CD4-positive, alpha-beta T cell treated with Interleukin-2 at 100 ng/mL for 4 hours (primary cell): ENCODE data around the gene RAN.
"Not testable (repeated sequence)": the region's sequence is repeated elsewhere in the genome, so short reads cannot be mapped to it uniquely, and the experiment has no call there.

Experiments
- DNase-seq: peaks from one replicate; pipeline ENCODE4 v3.0.0-alpha.2; 2020; ENCODE audit warnings: low spot score

RAN gene

DNA sequence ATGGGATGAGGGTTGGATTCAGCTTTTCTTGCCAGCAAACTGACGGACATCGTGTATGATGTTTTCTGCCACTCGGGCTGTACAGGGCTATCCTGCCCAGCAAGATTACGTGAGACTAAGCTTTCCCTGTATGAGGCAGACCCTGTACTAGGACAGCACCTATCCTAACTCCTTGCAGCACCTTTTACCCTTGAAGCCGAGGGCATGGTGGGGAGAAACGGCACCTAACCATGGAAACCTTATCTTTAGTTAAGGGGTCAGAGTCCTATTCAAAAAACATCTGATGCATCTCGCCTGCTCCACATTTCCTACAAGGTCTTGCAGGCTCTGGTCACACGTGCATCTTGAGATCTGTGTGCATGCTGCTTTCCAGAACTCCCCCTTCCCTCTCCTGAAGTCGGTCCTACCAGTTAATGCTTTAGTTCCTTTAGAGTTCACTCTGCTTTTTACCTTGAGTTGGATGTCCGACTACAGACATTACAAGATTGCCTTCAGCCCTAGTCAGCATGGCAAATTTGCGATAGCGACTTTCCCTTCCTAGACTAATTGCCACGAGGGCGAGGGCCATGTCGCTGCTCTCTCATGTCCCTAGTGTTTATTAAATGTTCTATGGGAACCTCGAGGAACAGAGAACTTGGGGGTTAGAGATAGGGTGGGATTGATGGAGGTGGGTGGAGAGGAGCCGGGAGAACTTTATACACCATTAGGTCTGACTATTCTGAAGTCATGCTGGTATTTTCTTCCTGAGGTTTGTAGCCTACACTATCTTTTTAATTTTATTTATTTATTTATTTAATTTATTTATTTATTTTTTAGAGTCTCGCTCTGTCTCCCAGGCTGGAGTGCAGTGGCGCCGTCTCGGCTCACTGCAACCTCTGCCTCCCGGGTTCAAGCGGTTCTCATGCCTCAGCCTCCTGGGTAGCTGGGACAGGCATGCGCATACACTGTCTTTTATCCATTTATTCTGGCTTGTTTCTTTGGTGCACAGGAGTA is 6.6 kb downstream of the RAN start:
- no peak for DNase-seq

DNA sequence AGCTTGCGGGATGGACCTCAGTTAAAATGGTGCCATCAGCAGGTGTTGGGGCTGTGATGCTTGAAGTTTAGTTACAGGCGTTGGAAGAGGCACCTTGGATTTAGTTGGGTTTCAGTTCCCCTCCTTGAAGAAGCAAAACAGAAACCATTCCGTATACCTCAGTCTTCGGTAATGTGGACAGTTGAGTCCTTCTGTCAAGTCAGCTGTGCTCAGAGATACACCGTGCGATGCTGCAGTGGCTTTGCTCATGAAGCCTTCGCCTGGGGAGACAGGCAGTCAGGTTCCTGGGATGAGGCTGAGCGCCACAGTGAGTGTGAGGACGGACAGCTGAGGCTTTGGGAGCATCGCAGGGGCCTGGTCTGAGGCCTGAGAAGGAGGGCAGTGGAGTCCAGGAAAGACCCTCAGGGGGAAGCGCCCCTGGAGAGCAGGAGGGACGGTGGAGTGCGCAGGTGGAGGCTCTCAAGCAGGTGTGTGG is 7.4 kb downstream of the RAN start:
- DNase-seq: no peak

DNA sequence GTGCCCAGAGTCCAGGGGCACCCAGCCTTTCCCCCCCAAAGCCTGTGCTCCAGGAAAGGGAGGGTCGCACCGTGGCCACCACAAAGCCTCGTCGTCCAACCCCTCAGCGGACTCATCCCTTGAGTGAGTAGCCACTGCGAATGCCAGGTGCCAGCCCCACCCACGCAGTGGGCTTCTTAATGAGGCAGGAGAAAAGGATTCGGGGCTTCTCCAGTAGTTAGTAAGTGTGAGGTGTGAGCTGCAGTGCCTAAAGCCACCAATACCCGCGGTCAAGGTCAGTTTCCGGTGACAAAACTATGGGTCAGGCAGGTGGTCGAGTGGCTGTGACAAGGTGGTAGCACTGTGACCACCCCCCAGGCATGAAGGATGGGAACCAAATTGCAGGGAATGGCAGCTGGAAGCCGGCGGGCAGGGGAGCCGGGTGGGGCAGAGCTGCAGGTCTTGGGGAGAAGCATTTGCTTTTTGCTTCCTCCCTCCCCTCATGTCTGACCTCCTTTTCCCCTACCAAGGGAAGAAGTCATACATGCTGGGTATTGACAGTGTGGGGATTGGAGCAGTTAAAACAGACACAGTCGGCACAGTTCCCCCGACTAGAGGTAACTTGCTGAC is 8.0 kb downstream of the RAN start:
- DNase-seq: no peak

DNA sequence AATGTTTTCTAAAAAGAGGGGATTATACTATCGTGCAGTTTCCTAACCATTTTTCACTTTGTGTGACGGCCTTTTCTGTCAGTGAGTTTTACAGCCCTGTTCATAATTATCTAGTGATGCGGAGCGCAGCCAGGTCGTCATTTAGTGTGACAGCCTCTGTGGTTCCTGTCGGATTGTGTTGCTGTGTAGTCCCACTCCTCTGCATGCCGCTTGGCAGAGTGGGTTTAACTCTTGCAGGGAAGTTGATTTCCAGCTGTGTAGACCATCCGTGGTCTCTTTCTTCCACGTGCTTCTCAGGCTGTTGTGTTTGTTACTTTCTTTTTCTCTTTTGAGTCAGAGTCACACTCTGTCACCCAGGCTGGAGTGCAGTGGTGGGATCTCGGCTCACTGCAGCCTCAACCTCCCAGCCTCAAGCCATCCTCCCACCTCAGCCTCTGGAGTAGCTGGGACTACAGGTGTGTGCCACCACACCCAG is 8.6 kb downstream of the RAN start:
- no peak for DNase-seq

DNA sequence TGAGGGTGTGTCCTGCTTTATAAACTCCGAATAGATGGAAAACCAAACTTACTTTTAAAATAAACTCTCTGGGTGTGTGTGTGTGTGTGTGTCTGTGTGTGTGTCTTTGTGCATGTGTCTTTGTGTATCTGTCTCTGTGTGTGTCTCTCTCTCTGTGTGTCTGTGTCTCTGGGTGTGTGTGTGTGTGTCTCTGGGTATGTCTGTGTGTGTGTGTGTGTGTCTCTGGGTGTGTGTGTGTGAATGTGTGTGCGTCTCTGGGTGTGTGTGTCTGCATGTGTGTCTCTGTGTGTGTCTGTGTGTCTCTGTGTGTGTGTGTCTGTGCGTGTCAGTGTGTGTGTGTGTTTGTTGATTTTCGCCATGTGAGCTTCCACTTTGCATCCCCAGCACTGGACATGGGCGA is 9.2 kb downstream of the RAN start:
- no peak for DNase-seq

DNA sequence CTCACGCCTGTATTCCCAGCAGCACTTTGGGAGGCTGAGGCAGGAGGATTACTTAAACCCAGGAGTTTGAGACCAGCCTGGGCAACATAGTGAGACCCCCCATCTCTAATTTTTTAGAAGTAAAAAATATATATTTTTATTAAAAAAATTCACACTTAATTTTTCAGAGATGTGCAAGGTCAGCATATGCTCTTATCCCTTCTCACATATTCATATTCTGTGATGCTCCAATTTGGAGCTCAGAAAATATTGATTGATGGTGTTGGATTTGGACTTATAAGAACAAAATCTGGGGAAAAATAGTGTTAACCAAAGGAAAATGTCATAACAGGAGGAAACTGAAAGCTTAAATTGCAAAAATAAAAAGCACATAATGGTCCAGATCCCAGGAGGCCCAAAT is 9.7 kb downstream of the RAN start:
- DNase-seq: no peak

DNA sequence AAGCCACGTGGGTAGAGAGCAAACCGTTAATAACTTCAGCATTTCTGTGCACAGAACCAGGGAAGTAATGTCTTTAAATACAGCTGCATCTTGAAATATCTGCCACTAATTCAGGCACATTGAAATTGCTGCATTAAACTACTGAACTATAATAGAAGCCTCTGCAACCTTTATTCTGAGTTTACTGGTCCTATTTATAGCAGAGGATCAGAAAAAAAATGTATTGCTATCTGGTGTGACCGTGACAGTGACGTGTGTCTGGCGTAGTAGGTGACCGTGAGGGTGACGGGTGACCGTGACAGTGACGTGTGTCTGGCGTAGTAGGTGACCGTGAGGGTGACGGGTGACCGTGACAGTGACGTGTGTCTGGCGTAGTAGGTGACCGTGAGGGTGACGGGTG is 15.3 kb downstream of the RAN start:
- DNase-seq: not testable (repeated sequence)

DNA sequence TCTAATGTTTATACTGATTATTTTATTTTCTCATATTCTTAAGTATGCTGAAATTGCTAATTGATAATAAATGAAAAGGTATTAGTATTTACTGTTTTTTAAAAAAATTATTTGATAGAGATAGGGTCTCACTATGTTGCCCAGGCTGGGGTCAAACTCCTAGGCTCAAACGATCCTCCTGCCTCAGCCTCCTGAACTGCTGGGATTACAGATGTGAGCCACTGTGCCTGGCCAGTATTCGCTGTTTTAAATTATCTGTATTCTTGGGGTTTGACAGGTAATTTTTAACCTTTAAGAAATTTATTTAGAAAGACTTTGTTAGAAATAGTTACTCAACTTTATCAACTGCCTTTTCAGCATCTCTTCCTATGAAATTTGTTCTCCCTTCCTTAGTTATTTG is 32.2 kb downstream of the RAN start:
- no peak for DNase-seq

DNA sequence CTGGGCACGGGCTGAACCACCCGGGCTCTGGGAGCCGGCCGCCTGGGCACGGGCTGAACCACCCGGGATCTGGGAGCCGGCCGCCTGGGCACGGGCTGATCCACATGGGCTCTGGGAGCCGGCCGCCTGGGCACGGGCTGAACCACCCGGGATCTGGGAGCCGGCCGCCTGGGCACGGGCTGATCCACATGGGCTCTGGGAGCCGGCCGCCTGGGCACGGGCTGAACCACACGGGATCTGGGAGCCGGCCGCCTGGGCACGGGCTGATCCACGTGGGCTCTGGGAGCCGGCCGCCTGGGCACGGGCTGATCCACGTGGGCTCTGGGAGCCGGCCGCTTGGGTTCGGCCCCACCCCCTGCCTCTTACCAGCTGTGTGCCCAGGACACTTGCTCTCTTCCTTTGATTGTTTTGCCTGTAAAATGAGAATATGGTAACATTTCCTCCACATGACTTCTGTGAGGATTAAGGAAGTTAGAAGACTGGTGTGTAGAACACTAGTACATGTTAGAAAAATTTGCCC is 33.1 kb downstream of the RAN start:
- not testable (repeated sequence) for DNase-seq

DNA sequence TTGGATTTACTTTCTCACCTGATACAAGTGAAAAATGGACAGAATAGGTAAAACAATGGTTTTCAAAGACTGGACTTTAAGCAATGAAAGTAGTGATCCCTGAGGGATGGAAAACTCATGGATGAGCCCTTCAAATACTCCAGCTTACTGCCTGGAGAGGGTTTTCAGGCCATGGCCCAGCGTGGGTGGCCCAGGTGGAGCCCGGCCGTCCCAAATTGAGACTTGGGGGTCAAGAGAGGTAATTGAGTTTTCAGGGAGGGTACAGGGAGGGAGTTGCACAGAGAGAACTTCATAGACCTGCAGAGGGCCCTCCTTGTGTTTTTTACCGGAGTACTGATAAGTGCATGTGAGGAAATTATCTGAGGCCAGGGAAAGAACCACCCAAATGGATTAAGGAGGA is 37.2 kb downstream of the RAN start:
- no peak for DNase-seq

DNA sequence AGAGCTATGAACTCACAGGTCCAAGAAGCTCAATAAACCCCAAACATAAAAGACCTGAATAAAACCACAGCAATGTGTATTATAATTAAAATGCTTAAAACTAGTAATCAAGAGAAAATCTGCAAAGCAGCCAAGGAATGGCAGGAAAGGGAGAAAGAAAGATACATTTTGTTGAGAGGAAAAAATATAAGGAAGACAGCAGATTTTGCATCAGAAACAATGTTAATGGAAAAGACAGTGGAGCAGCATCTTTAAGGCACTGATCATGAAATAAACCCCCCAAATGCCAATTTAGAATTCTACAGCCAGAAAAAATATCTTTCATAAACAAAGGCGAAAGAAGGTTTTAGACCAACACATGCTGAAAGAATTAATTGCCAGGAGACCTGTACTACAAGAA is 39.3 kb downstream of the RAN start:
- DNase-seq: no peak

DNA sequence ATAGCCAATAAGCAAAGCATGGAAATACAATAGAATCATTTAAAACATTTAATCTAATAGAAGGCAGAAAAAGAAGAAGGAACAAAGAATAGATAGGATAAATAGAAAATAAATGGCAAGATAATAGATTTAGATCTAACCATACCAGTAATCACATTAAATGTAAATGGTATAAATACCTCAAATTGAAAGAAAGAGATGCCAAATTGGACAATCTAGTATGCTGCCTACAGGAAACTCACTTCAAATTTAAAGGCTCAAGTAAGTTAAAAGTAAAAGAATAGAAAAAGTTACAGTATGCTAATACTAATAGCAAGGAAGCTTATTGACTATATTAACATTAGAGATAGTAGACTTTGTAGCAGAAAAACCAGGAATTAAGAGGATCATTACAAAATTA is 40.1 kb downstream of the RAN start:
- no peak for DNase-seq

DNA sequence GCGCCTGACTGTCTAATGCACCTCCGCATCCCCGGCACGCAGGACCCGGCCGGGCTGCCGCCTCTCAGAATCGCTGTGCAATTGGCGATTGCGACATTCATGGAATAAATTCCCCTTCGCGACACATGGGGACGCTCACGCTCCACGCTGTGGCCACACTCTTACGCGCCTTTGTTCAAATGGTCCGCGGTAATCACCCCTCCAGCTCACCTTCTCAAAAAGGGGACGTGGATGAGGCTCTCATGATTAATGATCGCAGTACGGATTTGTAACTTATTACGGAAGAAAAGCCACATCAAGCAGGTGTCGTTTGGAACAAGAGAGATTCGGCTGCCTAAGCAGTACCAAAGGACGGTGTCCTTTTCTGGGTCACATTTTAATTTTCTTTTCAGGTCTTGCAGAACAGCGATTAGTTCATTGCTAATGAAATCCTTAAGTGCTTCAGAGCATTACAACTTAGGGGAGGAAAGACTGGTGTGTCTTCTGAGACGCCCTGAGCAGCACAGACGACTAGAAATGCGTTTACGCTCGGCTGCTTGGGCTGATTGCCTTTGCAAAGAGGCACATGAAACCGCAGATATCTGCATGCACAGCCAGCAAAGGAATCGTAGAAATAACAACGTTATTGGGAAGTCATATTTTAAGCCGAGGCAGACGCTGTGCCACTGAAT is 44.5 kb downstream of the RAN start:
- DNase-seq: no peak

DNA sequence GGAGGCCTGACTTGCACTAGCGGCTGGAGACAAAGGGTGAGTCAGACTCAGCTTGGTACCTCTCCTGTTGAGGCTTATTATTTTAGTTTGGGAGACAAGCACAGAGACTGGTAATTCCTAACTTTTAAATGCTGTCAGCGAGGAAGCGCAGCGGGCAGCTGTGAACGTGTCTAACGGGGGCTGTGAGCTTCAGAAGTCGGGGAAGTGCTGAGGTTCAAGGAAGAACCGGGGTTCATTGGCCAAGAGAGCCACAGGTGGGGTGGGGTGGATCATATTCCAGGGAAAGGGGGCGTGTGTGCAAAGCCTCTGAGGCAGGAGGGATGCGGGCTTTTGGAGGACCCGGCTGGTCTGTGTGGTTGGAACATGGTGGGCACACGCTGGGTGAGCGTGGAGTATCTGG is 45.7 kb downstream of the RAN start:
- no peak for DNase-seq

DNA sequence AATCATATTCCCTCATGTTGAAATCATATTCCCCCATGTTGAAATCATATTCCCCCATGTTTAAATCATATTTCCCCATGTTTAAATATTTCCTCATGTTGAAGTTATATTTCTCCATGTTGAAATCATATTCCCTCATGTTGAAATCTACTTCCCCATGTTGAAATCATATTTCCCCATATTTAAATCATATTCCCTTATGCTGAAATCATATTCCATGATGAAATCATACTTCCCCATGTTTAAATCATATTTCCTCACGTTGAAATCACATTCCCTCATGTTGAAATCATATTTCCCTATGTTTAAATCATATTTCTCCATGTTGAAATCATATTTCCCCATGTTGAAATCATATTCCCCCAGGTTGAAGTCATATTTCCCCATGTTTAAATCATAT is 47.2 kb downstream of the RAN start:
- no peak for DNase-seq

DNA sequence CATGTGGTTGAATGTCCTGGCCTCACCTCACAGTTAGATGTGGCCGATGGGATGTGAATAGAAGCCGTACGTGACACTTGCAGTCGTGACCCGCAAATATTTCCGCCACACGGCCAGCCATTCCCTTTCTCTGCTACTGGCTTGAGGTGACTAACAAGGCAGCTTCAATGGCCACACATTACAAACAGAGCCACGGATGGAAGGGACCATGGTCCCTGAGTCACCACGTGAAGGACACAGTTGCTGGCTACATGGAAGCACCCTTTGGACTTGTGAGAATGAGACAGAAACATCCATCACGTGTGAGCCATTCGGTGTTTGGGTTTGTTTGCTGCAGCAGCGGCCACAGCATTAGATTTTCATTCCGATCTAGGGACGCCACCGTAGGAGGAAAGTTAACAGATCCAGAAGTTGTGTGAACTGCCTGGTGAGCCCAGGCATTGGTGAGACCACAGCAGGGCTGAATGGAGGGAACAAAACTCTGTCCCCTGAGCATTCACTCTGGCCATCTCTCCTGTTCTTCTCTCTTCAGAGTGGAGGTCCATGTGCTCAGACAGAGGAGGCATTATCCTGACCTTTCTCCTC is 48.3 kb downstream of the RAN start:
- DNase-seq: no peak

DNA sequence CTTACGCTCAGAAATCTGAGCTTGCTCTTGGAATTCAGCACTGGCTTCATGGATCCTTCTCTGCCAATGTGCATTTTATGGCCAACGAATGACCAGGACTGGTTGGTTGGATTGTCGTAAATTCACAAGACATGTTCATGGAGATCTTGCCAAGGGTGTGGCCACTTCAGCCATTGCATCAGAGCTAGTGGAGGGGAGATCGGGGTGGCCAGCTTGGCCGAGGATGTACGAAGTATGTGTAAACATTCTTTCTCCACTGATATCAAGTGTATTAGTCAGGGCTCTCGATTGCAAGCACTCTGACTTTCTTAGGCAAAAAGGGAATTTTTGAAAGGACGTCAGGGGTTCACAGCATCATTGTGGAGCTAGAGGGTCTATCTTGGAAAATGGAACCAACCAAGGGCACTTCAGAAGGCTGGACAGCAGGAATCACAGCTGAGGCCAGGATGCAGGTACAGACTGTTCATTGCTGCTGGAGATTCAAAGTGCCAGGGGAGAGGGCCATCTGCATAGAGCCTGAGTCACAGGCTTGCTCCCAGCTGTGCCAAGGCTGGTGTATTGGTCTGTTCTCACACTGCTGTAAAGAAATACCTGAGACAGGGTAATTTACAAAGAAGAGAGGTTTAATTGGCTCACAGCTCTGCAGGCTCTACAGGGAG is 49.0 kb downstream of the RAN start:
- DNase-seq: no peak

DNA sequence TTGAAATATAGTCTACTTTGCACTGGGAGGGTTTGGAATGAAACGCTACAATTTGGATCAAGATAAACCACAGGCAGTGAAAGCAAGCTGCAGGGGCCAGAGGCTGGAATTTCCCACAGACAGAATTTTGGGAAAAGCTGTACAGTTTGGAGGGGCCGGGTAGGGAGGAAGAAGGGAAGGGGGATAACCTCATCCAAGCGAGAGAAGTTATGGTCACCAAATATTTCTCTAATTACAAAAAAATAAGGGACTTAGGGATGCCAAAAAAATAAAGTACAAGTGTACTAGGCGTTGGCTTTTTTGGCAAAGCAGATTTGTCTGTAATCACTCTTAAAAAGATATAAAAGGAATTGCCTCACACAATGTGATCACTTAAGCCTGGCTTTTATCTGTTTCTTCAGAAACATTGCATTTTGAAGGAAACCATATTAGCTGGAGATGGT is 50.7 kb downstream of the RAN start:
- DNase-seq: no peak

DNA sequence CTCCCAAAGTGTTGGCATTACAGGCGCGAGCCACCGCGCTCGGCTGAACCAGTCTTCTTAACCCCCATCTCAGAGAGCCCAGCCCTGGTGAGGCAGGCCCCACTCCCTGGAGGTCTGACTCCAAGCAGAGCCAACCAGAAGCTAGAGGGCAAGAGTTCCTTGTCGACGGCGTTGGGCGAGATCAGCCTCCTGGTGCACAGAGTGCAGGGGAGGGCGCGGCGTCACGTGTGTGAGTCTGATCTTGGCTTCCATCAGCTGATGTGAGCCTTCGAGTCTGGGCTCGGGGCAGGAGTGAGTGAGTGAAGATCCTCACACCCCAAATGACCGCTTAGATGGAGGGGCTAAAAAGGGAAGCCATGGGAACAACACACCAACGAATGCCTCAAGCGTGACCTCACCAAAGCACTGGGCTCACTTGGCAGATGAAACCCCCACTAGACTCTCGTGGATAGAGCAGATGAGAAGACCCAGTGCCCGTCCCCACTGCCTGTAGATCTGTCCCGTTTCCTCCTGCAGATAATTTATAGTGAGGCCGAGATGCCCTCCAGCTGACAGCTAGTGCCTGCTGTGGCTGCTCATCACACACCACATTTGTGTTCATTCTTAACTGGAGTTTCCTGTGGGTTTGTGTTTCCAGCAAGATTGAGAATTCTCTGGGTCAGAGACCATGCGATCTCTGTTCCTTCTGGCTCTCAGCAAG is 53.2 kb downstream of the RAN start:
- DNase-seq: no peak

DNA sequence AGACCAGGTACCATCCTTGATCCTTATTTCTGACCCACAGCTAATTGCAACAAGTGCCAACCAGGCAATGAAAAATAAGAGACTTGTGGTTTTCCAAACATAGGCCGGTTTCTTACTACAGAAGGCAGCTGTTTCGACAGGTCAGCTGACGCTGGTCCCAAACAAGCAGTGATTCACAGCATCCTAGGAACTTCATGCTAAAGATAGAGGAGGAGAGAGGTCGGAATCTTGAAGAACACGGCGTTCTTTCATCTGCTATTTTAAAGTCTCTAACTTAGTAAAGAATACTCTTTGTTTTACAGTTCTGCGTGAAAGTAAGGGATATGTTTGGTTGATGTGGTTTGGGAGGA is 53.8 kb downstream of the RAN start:
- DNase-seq: no peak
